Glomerular endothelial cell (primary cell): ENCODE measurements around the gene EIF4E. TPM values are rescaled to one million over a fixed set of nuclear protein-coding genes. Genes with fewer than 3 reads are reported as not detected.

ENCODE experiments used
- total RNA-seq: library from RNA; depleted of rRNA; stranded (reverse); fragments of >200 nt; gene quantifications from 2 replicates; pipeline ENCODE4 v1.2.3, GENCODE V29; 2015

The EIF4E gene
- total RNA-seq, 1 donor from 2014 or later: 108 TPM

Other genes with a start within 250 kb of the EIF4E start
- 26.4 and 30.0 TPM in 2 replicates for gene METAP1, start 66.6 kb upstream of the EIF4E start, total RNA-seq
- 77.2 and 93.0 TPM in 2 replicates for gene ADH5, start 159.7 kb upstream of the EIF4E start, total RNA-seq
- not detected in 2 replicates for gene ADH4, start 215.2 kb upstream of the EIF4E start, total RNA-seq